Body of pancreas (tissue), 4 donors: Measurements from ENCODE around the gene VWF. TPM values are rescaled to one million over a fixed set of nuclear protein-coding genes. Genes with fewer than 3 reads are reported as not detected.

Experiments
- ATAC-seq: fragments of 150-250 bp; one replicate; pipeline ENCODE4 v1.9.1; 2016
- DNase-seq, 4 donors: peaks; one replicate each; pipeline ENCODE4 v3.0.0-alpha.2; 2019
- H3K27ac ChIP-seq, 4 donors: fragments of 200-600 bp; sonication (generic); 1 replicate in 3 of 4; 2 replicates in 1 of 4; pipeline versions ENCODE4 v1.5.1 to v1.6.1; 2016 to 2019; ENCODE audit warnings: mild to moderate bottlenecking in 1 of 4, mixed read lengths in 1 of 4, moderate library complexity in 1 of 4
- H3K27me3 ChIP-seq, 2 donors: fragments of 200-600 bp; sonication (generic); one replicate each; pipeline ENCODE4 v1.6.0; 2016; ENCODE audit warnings: mild to moderate bottlenecking in 1 of 2
- H3K36me3 ChIP-seq, 2 donors: fragments of 200-600 bp; sonication (generic); replicated peaks in 1 of 2; 2 replicates each; pipeline ENCODE4 v1.5.1; 2016; ENCODE audit warnings: low read depth in 2 of 2; ENCODE audit not compliant: insufficient read depth in 1 of 2
- H3K4me1 ChIP-seq: fragments of 200-600 bp; sonication (generic); one replicate; pipeline ENCODE4 v1.6.0; 2016
- H3K4me3 ChIP-seq, 2 donors: fragments of 200-600 bp; sonication (generic); 1 replicate in 1 of 2; 2 replicates in 1 of 2; pipeline ENCODE4 v1.5.1; 2016 to 2019
- H3K9me3 ChIP-seq, 3 donors: fragments of 200-600 bp; sonication (generic); 1 replicate in 2 of 3; 2 replicates in 1 of 3; pipeline ENCODE4 v1.5.1; 2016
- POLR2A ChIP-seq, 3 donors: fragments of 450-650 bp; IDR thresholded peaks; one replicate each; pipeline ENCODE4 v1.6.1; 2016; ENCODE audit warnings: antibody characterized with exemption in 3 of 3, mild to moderate bottlenecking in 2 of 3
- WGBS, 2 donors: methylation state at CpG; one replicate each; pipeline ENCODE4 v1.1.5; 2017; 5-methylcytosine and 5-hydroxymethylcytosine counted together
- intact Hi-C: fragments of 100-400 bp; cut with DNase I; formaldehyde crosslinking; loops from one replicate; pipeline ENCODE4 v1.15.1; 2023
- total RNA-seq, 2 donors: library from RNA; depleted of rRNA; stranded (reverse); fragments of >200 nt; gene quantifications; one replicate each; pipeline ENCODE4 v1.1.0, GENCODE V29; 2016
- TF ChIP-seq, protein P1 (sequence below), 7 experiments: fragments of 450-650 bp in 4 of 7; fragments of 200-600 bp in 3 of 7; sonication (generic) in 3 of 7; IDR thresholded peaks; one replicate each; pipeline ENCODE4 v1.5.1; 2016 to 2019; ENCODE audit warnings: antibody characterized with exemption in 7 of 7

The VWF gene
- total RNA-seq, 2 donors from 2014 or later: 76.1 to 78.1 TPM

DNA sequence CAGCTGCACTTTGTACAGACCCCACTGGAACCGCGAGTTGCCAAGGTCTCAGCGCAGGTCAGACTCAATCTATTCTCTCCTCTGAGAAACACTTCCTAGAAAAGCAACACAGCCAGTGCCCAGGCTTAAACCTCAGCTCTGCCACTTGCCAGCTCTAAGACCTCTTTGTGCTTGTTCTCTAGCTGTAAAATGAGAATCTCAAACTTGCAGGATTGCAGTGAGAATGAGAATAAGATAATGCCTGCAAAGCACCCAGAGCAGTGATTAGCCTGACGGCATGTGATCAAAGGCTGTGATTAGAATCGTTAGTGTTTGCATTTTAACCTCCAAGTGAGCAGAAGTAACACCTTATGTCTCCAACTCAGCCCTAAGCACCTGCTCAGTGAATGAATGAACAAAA, 200.7 kb downstream of the VWF start:
- Histone ChIP-seq H3K27me3 (no peaks in the 10 kb centered on the region), H3K27ac (no peak overlapping the region), H3K4me1 (no peaks in the 10 kb centered on the region), H3K36me3 (no peaks in the 10 kb centered on the region), H3K9me3 (no peaks in the 10 kb centered on the region), H3K4me3 (no peak overlapping the region)
- DNase-seq (no peak), ATAC-seq (no peak)
- WGBS, 2 donors: 21 to 28% methylated on average over 5 of the region's 5 CpGs
- intact Hi-C loops: no loop called here
- TF ChIP-seq, protein P1, sequence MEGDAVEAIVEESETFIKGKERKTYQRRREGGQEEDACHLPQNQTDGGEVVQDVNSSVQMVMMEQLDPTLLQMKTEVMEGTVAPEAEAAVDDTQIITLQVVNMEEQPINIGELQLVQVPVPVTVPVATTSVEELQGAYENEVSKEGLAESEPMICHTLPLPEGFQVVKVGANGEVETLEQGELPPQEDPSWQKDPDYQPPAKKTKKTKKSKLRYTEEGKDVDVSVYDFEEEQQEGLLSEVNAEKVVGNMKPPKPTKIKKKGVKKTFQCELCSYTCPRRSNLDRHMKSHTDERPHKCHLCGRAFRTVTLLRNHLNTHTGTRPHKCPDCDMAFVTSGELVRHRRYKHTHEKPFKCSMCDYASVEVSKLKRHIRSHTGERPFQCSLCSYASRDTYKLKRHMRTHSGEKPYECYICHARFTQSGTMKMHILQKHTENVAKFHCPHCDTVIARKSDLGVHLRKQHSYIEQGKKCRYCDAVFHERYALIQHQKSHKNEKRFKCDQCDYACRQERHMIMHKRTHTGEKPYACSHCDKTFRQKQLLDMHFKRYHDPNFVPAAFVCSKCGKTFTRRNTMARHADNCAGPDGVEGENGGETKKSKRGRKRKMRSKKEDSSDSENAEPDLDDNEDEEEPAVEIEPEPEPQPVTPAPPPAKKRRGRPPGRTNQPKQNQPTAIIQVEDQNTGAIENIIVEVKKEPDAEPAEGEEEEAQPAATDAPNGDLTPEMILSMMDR (IDR thresholded peaks at IDR 0.05): no peak
- TF ChIP-seq POLR2A (IDR thresholded peaks at IDR 0.05): no peak

- H3K4me1 ChIP-seq: no peaks in the 10 kb centered on the region
- H3K4me3 ChIP-seq: no peak overlapping the region
- 49 to 56% methylated on average over 11 to 14 of the region's 14 CpGs for WGBS, 2 donors
- no peak for TF ChIP-seq POLR2A (IDR thresholded peaks at IDR 0.05)
- TF ChIP-seq, protein P1 (IDR thresholded peaks at IDR 0.05): no peak
- H3K27ac ChIP-seq: no peak overlapping the region
- intact Hi-C loops: no loop called here
- no peak for DNase-seq
- ATAC-seq: no peak
- H3K36me3 ChIP-seq: no peaks in the 10 kb centered on the region
- H3K27me3 ChIP-seq: no peaks in the 10 kb centered on the region
- H3K9me3 ChIP-seq: no peaks in the 10 kb centered on the region
Measured at GRCh38 chr12:5923043-5923605, 201.3 kb downstream of the VWF start.

DNA sequence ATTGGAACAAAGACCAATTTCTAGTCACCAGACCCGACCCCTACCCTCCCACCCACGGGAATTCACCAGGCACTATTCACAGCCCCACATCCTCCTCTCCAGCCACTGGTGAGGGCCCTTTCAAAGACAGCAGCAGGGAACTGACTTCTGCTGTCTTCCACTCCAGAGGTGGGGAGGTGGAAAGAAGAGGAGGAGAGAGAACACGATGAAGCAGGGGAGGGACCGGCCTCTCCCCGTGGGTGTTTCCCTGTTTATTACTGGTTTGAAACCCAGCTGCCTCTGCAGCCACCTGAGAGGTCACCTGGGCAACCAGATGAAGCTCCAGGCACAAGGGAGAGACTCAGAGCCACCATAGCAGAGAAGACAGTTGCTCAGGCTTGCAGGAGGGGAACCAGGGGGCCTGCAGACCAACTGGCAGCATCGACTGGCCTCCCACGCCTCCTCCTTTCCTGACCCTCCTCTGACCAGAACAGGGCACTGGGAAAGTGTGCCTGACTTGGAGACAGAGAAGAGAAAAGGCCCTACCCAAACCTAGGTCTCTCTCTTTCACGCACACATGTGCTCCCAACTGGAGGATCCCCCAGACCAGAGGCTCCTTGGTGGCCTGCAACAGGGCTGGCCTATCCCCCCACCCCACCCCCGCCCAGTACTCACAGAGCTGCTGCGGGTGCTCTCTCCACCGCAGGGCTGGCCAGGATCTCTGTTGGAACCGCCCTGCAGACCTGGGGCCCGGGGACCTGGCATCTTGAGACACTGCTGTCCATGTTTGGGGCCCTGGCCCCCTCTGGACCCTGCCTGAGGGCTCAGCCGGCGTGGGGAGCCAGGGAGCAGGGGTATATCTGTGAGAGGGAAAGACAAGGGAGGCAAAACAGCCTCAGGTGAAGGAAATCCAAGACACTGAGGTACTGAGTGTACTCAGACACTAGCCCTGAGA, 202.2 kb downstream of the VWF start:
- intact Hi-C loops: no loop called here
- Histone ChIP-seq H3K36me3 (no peaks in the 10 kb centered on the region), H3K27me3 (no peaks in the 10 kb centered on the region), H3K27ac (no peak overlapping the region), H3K4me1 (no peaks in the 10 kb centered on the region), H3K9me3 (no peaks in the 10 kb centered on the region), H3K4me3 (no peak overlapping the region)
- DNase-seq (no peak), ATAC-seq (no peak)
- 55% methylated on average over 8 to 15 of the region's 15 CpGs for WGBS, 2 donors
- no peak for TF ChIP-seq POLR2A (IDR thresholded peaks at IDR 0.05)
- TF ChIP-seq, protein P1 (IDR thresholded peaks at IDR 0.05): no peak

- Histone ChIP-seq H3K36me3 (no peaks in the 10 kb centered on the region), H3K4me1 (no peaks in the 10 kb centered on the region), H3K4me3 (no peak overlapping the region), H3K27me3 (no peaks in the 10 kb centered on the region), H3K27ac (no peak overlapping the region), H3K9me3 (no peaks in the 10 kb centered on the region)
- no peak for ATAC-seq
- intact Hi-C loops: no loop called here
- 77 to 79% methylated on average over 25 of the region's 25 CpGs for WGBS, 2 donors
- TF ChIP-seq, protein P1 (IDR thresholded peaks at IDR 0.05): no peak
- TF ChIP-seq POLR2A (IDR thresholded peaks at IDR 0.05): no peak
- no peak for DNase-seq
Measured at GRCh38 chr12:5921027-5921909, 203.2 kb downstream of the VWF start.
